ENCODE results near the gene BANF1. TPM values are rescaled to one million over a fixed set of nuclear protein-coding genes. Genes with fewer than 3 reads are reported as not detected.
A peak's percentile ranks its signal among the peaks of the same experiment; 100 is the strongest.
"Not testable (repeated sequence)": the region's sequence is repeated elsewhere in the genome, so short reads cannot be mapped to it uniquely, and the experiment has no call there.

The BANF1 gene
- total RNA-seq, 1 experiment from 2014 or later, result 355 TPM

DNA sequence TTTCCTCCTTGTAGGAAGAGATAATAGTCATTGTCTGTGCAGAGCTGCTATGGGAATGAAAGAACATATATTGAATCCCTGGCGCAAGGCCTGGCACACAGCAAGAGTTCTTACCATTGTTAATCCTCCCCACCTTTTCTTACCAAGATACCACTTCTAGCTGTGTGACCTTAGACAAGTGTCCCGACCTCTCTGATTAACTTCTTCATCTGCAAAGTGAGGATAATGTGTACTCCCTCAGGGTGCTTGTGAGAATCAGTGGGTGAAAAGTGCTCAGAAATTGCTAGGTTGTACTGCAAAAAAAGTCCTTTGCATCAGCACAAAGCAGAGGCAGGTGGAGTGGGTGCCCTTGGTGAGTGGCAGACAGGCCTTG, 5.8 kb downstream of the BANF1 start:
- no peak for DNase-seq (ENCODE audit: low spot score)
- in situ Hi-C loops (cut with HindIII; ENCODE audit: low sequenced_read_pairs), result no loop called here

DNA sequence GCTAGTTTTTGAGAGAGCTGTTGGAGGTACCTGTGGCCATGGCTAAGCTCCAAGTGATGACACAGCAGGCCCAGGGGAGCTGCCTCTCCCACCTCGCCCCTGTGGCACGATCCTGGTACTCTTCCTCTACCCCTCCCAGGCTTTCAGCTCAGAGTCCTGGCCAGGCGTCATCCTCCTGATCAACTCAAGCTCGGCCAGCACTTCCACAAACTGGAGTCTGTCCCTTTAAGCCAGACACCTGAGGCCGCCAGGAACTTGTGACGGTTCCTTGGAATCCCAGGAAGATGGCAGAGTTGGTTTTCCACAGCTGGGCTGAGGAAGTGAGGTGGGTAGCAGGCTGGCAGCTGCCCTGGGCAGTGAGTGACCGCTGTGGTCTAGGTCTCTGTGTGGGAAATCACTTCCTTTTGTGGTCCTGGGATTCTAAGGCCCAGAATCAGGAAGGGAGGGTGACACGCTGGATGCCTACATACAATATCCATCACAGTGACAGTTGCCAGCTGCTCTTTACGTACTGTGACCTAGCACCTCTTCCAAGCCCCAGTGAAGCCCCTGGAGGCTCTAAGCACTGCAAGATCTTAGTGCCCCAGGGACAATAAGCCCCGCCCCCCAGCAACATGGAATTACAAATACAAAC, 6.3 kb downstream of the BANF1 start:
- no peak for DNase-seq (ENCODE audit: low spot score)
- in situ Hi-C loops (cut with HindIII; ENCODE audit: low sequenced_read_pairs), result no loop called here

DNA sequence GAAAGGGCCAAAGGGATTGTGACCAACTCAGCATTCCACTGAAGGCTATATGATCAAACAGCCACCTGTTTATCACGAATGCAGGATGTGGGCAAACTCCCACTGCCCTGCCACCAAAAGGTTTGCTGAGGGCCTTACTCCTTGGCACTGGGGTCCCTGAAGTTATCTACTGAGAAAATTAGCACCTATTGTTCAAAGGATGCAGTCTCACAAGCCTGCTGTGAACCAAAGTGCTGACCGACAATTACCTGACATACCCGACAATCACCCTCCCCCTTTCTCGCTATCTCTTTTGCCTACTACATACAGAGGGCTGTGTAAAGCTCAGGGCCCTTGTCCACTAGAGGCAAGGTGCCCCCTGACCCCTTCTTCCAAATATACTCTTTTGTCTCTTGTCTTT, 7.7 kb downstream of the BANF1 start:
- in situ Hi-C loops (cut with HindIII; ENCODE audit: low sequenced_read_pairs); DNase-seq (ENCODE audit: low spot score): not testable (repeated sequence)

DNA sequence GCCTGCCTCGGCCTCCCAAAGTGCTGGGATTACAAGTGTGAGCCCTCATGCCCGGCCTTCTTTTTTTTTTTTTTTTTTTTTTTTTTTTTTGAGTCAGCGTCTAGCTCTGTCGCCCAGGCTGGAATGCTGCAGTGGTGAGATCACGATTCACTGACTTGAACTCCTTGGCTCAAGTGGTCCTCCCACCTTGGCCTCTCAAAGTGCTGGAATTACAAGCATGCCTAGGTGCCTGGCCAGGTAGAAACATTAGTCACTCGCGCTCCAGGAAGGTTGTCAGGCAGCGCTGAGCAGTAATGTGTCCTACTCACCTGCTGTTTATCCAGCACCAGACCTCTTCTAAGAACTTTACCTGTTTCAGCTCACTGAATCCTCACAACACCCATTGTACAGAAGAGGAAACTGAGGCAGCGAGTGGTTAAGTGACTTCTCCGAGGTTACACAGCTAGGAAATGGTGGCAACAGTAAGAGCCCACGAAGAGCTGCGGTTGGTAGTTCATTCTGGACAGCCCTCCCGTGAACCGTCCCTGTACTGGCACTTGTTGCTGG, 9.0 kb downstream of the BANF1 start:
- no peak for DNase-seq (ENCODE audit: low spot score)
- in situ Hi-C loops (cut with HindIII; ENCODE audit: low sequenced_read_pairs), result no loop called here

DNA sequence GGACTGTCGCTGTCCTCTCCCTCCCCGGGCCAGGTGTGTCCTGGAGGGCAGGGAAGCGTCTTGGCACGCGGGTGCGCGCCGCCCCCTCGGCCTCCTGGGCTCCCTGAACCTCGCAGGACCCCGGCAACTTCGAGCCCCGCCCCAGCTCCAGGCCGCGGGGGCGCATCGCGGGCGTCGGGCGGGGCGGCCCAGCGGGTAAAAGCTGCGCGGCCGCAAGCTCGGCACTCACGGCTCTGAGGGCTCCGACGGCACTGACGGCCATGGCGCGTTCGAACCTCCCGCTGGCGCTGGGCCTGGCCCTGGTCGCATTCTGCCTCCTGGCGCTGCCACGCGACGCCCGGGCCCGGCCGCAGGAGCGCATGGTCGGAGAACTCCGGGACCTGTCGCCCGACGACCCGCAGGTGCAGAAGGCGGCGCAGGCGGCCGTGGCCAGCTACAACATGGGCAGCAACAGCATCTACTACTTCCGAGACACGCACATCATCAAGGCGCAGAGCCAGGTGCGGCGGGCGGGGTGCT, 9.5 kb downstream of the BANF1 start, which contains the start of gene CST6:
TSS of gene CST6 (plus strand) at position 224 of the 519 bp plus-strand sequence. CDS start at position 261, 37 bp downstream.
- no peak for DNase-seq (ENCODE audit: low spot score)
- in situ Hi-C loops (cut with HindIII; ENCODE audit: low sequenced_read_pairs), result no loop called here

DNA sequence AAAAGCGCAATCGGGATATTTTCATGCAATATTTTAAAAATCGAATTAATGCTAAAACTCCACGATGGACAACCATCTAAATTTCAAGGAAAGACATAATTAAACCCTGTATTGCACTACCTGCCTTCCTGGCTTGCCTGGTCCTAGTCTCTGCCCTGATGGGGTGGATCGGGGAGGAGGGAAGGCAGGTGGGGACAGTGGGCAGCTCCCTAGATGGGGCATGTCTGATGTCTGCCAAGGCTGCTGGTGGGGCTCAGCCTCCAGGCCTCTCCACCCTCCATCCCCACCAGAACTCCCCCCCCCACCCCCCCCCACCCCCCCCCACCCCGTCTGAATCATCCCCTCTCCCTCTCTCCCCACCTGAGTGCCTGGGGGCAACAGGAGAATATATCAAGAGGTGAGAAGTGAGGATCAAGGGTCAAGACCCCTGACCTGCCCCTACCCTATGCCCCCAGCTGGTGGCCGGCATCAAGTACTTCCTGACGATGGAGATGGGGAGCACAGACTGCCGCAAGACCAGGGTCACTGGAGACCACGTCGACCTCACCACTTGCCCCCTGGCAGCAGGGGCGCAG, 10.2 kb downstream of the BANF1 start:
- no peak for DNase-seq (ENCODE audit: low spot score)
- in situ Hi-C loops (cut with HindIII; ENCODE audit: low sequenced_read_pairs), result no loop called here

DNA sequence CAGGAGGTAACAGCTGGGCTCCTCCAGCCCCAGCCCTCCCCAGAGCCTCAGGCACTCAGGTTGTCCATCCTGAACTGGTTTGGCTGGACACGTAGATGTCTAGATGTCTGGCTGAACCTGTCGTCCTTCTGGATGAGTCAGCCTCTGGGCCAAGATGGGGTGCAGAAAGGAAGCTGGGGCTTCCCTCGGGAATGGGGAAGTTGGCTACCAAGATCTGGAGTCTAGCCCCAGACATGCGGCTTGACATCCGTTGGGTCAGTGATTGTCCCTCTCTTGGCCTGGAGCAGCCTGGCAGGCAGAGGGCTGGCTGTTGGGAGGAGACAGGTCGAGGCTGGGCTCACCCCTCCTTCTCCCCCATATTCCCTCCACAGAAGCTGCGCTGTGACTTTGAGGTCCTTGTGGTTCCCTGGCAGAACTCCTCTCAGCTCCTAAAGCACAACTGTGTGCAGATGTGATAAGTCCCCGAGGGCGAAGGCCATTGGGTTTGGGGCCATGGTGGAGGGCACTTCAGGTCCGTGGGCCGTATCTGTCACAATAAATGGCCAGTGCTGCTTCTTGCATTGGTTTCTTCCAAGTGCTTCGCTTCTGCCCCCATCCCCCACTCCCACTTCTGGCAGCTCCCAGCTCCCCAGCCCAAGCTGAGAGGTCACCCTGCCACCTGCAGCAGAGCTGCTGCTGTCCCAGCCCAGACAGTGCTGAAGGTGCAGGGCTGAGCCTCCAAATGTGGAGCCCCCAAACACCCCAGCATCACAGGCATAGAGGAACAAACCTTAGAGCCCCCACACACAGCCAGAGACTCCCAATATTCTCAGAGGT, 10.9 kb downstream of the BANF1 start:
- DNase-seq (ENCODE audit: low spot score), result no peak
- in situ Hi-C loops (cut with HindIII; ENCODE audit: low sequenced_read_pairs), result no loop called here

DNA sequence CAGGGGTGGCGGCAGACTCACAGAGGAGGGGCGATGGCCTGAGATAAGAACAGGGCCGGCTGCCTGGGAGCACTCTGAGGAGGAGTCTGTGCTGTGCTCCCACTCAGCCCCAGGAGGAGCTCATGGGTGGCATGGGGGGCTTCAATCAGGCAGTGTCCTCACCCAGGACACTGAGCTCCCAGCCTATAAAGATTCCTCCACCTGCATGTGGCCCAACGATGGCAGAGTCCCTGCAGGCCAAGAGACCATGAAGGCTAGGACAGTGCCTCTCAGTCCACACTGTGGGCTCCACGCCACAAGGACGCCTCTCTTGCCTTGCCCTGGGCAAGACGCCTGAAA, 11.4 kb downstream of the BANF1 start:
- no peak for DNase-seq (ENCODE audit: low spot score)
- in situ Hi-C loops (cut with HindIII; ENCODE audit: low sequenced_read_pairs), result no loop called here

DNA sequence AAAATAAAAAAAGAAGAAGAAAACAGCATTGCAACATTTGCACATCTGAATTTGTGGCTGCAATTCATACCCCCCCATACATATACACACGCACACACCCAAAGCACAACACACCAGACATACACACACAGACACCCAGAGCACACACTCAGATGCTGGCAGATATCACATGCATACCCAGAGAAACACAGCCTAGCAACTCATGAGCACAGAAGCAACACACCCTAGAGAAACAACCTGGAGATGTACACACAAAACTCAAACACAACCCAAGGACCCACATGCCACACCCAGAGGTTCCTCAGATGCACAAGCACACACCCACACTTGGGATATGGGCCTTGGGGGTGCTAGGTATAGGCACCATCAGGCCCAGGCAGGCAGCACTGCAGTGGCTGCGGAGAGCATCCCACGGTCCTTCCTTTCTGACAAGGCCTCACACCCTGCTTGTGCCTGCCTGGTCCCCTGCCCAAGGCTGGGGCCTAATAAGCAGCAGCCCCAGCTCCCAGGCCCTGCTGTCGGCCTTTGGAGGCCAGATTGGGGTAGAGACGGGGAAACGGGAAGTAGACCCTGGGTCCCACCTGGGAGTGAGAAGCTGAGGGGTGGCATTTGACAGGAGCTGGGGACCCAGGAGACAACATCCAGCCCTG, 12.6 kb downstream of the BANF1 start:
- DNase-seq (ENCODE audit: low spot score), result no peak
- in situ Hi-C loops (cut with HindIII; ENCODE audit: low sequenced_read_pairs), result no loop called here

DNA sequence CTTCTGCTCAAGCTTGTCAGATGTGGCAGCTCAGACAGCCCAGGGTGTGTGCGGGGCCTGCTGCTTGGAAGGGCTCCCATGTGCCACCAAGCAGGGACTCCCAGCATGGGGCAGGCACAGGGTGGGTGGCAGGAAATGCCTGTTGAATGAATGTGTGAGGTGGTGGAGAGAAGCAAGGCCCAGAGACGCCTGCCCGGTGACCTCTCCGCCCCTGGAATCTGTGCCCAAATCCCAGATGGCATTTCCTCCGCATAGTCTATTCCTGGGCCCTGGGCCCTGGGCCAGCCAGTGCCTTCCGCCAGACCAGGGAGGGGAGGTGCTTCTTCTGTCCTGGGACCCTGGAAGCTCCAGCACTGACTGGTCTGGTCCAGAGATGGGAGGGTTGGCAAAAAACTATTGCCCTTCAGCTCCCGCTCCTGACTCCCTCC, 13.2 kb downstream of the BANF1 start:
- in situ Hi-C loops (cut with HindIII; ENCODE audit: low sequenced_read_pairs), result no loop called here

DNA sequence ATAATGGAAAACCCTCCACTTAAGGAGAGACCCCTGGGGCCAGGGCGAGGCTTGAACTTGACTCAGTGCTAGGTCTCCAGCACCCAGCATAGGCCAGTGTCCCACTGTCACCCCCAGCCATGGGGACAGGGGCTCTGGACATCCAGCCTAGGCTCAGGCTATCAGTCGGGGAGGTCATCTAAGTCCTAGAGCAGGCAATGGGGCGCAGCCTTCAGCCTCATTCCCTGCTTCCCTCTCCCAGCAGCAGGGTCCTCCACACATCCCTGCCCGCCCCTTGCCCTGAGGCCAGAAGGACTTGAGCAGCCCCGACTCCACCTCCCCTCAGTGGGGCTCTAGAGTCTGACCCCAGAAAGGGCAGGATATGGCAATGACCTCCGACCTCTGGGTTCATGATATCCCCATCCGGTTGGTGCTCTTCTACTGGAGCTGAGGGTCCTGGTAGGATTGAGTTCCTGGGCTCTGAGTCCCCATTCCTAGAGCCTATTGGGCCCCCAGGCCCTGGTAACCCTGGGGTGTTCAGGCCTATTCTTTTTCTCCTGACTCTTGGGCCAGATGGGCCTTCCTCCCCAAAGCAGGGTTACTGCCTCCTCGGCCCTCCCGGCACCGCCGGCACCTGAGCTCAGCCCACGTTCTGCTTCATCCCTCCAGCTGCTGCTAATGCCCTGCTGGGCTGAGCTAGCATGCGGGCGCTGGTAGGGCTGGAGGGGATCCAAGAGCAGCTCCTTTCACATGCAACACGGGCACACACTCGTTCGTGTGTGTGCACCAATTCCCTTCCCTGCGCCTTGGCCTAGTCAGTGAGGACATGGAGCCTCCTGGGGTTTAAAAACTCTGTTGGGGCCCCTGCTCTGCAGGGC, 13.9 kb downstream of the BANF1 start:
- in situ Hi-C loops (cut with HindIII; ENCODE audit: low sequenced_read_pairs), result no loop called here
- DNase-seq (ENCODE audit: low spot score), result no peak

More for the DNA sequence above, 13.2 kb downstream of the BANF1 start:
- DNase-seq (ENCODE audit: low spot score), result peak; percentile 59

DNA sequence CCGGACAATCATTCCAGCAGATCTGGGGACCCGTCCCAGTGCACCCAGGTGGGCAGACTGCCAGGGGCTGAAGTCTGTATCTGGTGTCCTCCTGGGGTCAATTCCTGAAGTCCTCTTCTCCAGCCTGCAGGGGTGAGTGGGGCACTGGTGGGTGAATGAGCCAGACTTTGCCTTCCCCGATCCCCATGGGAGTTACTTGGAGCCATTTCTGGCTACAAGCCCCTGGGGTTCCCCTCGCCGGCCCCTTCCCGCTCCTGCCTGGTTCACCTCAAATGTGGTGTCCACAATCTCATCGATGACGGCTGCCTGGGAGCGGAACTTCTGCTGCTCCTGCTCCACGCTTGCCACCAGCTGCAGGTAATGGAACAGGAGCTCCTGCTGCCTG, 14.5 kb downstream of the BANF1 start:
- DNase-seq (ENCODE audit: low spot score), result no peak
- in situ Hi-C loops (cut with HindIII; ENCODE audit: low sequenced_read_pairs), result no loop called here

DNA sequence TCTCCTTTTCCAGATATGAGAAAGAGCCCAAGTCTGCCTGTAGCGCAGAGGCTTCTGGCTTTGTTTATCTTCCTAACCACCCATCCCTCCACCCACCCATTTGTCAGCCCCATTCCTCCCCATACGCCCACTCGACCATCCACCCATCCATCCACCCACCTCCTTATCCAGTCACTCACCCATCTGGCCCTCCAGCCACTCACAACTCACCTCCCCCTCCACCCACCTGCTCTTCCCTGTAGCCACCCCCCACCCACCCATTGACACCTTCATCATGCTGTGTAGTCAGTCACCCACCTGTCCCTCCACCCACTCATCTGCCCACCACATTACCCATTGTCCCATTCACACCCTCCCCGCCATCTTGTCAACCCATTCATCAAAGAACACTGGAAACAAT, 15.0 kb downstream of the BANF1 start:
- DNase-seq (ENCODE audit: low spot score), result no peak
- in situ Hi-C loops (cut with HindIII; ENCODE audit: low sequenced_read_pairs), result no loop called here

DNA sequence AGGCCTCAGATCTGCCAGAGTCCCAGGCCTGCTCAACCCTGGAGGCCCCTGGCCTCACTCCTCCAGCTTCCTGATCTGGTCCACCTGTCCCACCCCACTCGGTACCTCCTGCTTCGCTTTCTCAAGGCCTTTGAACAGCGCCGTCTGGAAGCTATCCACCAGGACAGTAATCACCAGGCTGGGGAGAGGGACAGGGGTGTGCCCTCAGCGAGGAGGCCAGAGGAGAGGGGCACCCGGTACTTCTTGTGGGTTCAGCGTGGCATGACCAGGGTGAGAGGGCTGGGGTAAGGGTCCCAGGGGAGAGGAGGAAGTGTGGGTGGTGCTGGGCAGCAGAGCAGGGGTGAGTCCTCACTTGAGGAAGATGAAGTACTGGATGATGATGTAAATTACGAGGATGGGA, 17.9 kb downstream of the BANF1 start:
- DNase-seq (ENCODE audit: low spot score), result no peak
- in situ Hi-C loops (cut with HindIII; ENCODE audit: low sequenced_read_pairs), result no loop called here

DNA sequence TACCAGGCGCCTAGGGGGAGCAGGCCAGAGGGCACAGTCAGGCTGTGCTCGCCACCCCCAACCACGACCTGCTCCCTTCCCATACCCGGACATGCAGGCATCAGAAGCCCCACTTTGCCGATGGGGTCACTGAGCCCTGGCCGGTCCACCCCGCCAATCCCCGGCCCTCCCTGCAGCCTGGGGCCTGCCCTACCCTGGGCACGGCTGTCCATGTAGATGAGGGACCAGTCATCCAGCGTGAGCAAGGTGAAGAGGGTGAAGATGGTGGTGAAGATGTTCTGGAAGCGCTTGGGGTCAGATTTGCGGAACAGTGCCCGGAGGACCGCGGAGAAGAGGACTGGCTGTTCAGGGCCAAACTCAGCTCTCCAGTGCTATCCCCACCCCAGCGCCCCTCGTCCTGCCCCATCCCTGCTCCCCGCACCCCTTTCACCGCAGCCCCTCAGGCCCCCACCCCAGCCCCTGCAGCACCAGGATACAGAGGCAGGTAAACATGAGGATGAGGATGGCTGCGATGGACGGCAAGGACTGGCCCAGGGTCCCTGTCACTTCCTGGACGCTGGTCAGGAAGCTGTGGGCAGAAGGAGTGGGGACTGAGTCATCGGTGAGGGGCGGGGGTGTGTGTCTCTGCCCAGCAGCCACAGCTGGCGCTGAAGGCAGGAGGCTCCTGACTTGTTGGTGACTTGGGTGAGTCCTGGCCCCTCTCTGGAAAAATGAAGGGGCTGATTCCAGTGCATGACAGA, 18.5 kb downstream of the BANF1 start:
- DNase-seq (ENCODE audit: low spot score), result no peak
- in situ Hi-C loops (cut with HindIII; ENCODE audit: low sequenced_read_pairs), result no loop called here

DNA sequence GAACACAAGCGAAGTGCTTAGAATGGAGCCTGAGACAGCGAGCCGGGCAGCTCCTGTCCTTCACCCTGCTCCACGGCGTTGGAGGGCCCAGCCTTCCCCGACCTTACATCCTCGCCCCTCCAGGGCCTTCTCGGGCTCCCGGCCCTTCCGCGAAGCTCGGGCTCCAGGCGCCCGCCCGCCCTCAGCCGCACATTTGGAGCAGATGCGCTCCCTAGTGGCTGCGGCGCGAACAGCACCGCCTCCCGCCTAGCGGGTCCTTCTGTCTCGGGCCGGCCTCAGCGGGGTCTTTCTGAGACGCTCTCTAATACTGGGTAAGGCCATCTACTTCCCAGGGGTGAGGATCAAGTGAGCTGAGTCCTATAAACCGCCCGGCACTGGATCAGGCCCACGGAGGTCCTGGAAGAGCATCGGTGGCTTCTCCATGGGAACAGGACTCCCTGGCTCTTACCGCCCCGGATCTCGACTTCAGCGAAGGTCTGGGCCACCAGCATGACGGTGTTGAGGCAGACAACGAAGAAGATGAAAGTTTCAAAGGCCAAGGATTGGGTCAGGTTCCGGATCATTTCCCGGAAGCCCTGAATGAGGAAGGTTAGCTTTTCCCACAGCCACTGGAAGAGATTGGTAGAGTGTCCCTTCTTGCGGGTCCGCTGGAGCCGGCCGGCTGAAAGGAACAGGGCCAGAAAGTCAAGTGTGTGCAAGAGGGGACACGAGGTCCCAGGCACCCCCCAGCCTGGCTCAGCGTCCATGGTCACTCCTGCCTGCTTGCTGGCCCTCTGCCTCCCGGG, 20.3 kb downstream of the BANF1 start:
- in situ Hi-C loops (cut with HindIII; ENCODE audit: low sequenced_read_pairs), result no loop called here
- peak; percentile 65 for DNase-seq (ENCODE audit: low spot score)

DNA sequence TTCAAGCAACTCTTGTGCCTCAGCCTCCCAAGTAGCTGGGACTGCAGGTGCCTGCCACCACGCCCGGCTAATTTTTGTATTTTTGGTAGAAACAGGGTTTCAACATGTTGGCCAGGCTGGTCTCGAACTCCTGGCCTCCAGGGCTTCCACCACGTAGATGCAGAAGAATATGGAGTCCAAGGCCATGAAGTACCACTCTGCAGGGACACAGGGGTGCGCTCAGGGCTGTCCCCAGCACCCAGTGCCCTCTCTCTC, 20.8 kb downstream of the BANF1 start:
- DNase-seq (ENCODE audit: low spot score); in situ Hi-C loops (cut with HindIII; ENCODE audit: low sequenced_read_pairs): not testable (repeated sequence)

Measured in G401 (cell line).